ENCODE data around the gene BLVRB. TPM values are rescaled to one million over a fixed set of nuclear protein-coding genes. Genes with fewer than 3 reads are reported as not detected.
"Not testable (repeated sequence)": the region's sequence is repeated elsewhere in the genome, so short reads cannot be mapped to it uniquely, and the experiment has no call there.

Gene BLVRB
- total RNA-seq, 1 experiment from 2014 or later = 204 TPM

DNA sequence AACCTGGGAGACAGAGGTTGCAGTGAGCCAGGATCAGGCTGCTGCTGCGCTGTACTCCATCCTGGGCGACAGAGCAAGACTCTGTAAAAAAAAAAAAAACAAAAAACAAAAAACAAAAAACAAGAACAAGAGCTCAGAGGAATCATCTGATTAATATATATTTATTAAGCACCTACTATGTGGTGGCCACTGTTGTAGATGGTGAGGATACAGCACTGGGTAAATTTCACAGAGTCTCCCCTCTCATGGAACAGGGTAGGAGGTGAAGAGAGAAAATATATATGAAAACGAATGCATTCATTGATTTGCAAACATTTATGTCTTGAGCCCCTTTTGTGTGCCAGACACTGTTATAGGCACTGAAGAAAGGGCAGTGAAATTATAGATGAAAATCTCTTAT is 33.8 kb downstream of the BLVRB start:
- H3K27ac ChIP-seq = peak overlapping the region; percentile 89; the same call in 1 of the 2 replicates
- H4K20me1 ChIP-seq (ENCODE audit: insufficient read depth) = no peaks in the 10 kb centered on the region
- ChIA-PET POLR2A (ENCODE audit: unreplicated experiment) (no interaction called here), CTCF (interaction anchor here (0.6 kb wide), 1 partner anchor 11 kb away, joined by 4 read pairs; no protein-coding TSS in a partner anchor)
- no peak overlapping the region for H2AFZ ChIP-seq
- H3K9me2 ChIP-seq (ENCODE audit: insufficient read depth) = no peaks in the 10 kb centered on the region
- H3F3A ChIP-seq (ENCODE audit: insufficient read depth, low read depth) = peaks cover 39% of the 10 kb centered on the region
- no peak for TF ChIP-seq EZH2 (IDR thresholded peaks at IDR 0.05; ENCODE audit: low read depth)
- TF ChIP-seq, protein P1, sequence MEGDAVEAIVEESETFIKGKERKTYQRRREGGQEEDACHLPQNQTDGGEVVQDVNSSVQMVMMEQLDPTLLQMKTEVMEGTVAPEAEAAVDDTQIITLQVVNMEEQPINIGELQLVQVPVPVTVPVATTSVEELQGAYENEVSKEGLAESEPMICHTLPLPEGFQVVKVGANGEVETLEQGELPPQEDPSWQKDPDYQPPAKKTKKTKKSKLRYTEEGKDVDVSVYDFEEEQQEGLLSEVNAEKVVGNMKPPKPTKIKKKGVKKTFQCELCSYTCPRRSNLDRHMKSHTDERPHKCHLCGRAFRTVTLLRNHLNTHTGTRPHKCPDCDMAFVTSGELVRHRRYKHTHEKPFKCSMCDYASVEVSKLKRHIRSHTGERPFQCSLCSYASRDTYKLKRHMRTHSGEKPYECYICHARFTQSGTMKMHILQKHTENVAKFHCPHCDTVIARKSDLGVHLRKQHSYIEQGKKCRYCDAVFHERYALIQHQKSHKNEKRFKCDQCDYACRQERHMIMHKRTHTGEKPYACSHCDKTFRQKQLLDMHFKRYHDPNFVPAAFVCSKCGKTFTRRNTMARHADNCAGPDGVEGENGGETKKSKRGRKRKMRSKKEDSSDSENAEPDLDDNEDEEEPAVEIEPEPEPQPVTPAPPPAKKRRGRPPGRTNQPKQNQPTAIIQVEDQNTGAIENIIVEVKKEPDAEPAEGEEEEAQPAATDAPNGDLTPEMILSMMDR (conservative IDR thresholded peaks at IDR 0.05) = no peak
- H3K4me1 ChIP-seq (replicated peaks; ENCODE audit: insufficient read depth) = peaks cover 29% of the 10 kb centered on the region
- no peaks in the 10 kb centered on the region for H3K27me3 ChIP-seq (ENCODE audit: insufficient read depth, low read depth)
- no peak overlapping the region for H3K4me2 ChIP-seq
- H3K9me3 ChIP-seq (ENCODE audit: insufficient read depth, low read depth) = no peaks in the 10 kb centered on the region
- no peak for DNase-seq
- intact Hi-C loops (cut with micrococcal nuclease; ENCODE audit: unreplicated experiment) = no loop called here
- no peak overlapping the region for H3K4me3 ChIP-seq
- no TSS peak for BruUV-seq (replicated peaks)
- H3K36me3 ChIP-seq (ENCODE audit: low read depth) = no peaks in the 10 kb centered on the region
- H3K79me2 ChIP-seq (ENCODE audit: low read depth) = 0 out of 2 replicates have a peak, but pooled peaks cover 6% of the 10 kb centered on the region

DNA sequence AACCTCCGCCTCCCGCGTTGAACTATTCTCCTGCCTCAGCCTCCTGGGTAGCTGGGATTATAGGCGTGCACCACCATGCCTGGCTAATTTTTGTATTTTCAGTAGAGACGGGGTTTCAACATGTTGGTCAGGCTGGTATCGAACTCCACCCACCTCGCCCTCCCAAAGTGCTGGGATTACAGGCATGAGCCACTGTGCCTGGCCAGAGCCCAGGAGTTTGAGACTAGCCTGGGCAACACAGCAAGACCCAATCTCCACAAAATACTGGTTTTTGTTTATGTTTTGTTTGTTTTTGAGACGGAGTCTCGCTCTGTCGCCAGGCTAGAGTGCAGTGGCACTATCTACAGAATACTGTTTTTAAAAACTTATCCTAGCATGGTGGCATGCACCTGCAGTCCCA is 35.3 kb downstream of the BLVRB start:
- POLR2A ChIA-PET (ENCODE audit: unreplicated experiment); BruUV-seq (replicated peaks); H4K20me1 ChIP-seq (ENCODE audit: insufficient read depth); H3K4me3 ChIP-seq; H3K4me2 ChIP-seq; H3K27me3 ChIP-seq (ENCODE audit: insufficient read depth, low read depth); H3K79me2 ChIP-seq (ENCODE audit: low read depth); DNase-seq; H3K36me3 ChIP-seq (ENCODE audit: low read depth); intact Hi-C loops (cut with micrococcal nuclease; ENCODE audit: unreplicated experiment); H2AFZ ChIP-seq; H3K9me2 ChIP-seq (ENCODE audit: insufficient read depth); H3K9me3 ChIP-seq (ENCODE audit: insufficient read depth, low read depth); H3K27ac ChIP-seq: not testable (repeated sequence)
- CTCF ChIA-PET = interaction anchor here (0.6 kb wide), 2 partner anchors 13 to 27 kb away, joined by 3 to 4 read pairs; no protein-coding TSS in a partner anchor
- Histone ChIP-seq H3K4me1 (replicated peaks; ENCODE audit: insufficient read depth) (peaks cover 29% of the 10 kb centered on the region), H3F3A (ENCODE audit: insufficient read depth, low read depth) (peaks cover 35% of the 10 kb centered on the region)

DNA sequence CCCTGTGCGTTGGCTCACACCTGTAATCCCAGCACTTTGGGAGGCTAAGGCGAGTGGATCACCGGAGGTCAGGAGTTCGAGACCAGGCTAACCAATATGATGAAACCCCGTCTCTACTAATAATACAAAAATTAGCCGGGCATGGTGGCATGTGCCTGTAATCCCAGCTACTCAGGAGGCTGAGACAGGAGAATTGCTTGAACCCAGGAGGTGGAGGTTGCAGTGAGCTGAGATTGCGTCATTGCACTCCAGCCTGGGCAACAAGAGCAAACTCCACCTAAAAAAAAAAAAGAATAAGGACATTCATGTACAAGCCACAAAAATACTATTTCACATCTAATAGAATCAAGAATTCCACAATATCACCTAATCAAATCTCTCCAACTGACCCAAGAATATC is 37.3 kb downstream of the BLVRB start:
- POLR2A ChIA-PET (ENCODE audit: unreplicated experiment); BruUV-seq (replicated peaks); CTCF ChIA-PET: not testable (repeated sequence)

DNA sequence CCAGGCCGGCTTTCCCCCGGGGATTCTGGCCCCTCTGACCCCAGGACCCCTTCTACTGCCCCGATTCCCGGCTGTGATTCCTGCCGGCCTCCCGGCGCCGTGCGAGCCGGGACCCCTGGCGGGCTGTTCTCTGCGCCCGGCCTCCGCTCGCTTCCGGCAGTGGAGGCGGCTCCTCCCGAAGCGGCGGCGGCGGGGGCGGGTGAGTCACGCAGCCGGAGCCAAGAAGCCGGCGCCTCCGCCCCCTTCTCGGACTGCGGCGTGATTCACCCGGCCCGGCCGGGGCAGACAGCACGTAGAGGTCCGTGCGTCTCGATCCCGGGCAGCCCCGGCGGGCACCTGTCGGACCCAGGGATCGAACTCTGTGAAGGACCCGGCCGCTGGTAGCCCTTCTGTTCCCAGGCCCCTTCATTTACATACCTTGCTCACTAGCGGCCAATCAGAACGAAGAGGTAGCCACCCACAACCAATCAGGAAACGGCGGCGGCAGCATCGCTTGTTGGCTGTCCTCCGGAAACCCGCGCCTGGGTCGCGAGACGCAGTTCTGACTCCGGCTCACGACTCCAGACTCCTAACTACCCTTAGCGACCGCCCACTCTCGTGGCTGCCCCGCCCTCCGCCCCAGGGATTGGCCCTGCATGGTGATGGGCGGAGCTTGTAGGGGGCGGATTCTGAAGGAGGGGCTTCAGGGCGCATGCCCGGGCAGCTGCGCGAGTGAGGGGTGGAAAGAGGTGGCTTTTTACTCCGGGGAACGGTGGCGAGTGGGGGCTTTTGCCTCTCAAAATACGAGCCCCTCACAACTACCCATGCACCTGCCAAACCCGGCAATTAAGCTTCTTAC is 39.9 kb downstream of the BLVRB start, which contains the start of gene SERTAD1:
SERTAD1 (minus strand) TSS at position 543 of the 838 bp plus-strand sequence. CDS start 2,446 bp downstream, outside the sequence.
- peak within 1 kb of the TSS; percentile 98 for H3K4me2 ChIP-seq
- H3K27ac ChIP-seq = peak within 1 kb of the TSS; percentile 92
- peak; percentile 96 to 99 for DNase-seq
- H3K36me3 ChIP-seq (ENCODE audit: low read depth) = no peaks in the 10 kb centered on the region
- peak within 1 kb of the TSS; percentile 97 for H2AFZ ChIP-seq
- ChIA-PET CTCF (interaction anchor here (1.0 kb wide), 1 partner anchor 120 kb away, joined by 3 read pairs; no protein-coding TSS in a partner anchor), POLR2A (ENCODE audit: unreplicated experiment) (interaction anchor here (0.5 to 0.8 kb wide), 14 partner anchors 11 to 1373 kb away, joined by 3 to 12 read pairs (median 6); partner anchors contain the start of genes ACTMAP and BLVRB)
- TF ChIP-seq EZH2 (IDR thresholded peaks at IDR 0.05; ENCODE audit: low read depth) = no peak
- TF ChIP-seq, protein P1 (conservative IDR thresholded peaks at IDR 0.05) = peak; percentile 81
- no peaks in the 10 kb centered on the region for H3K9me3 ChIP-seq (ENCODE audit: insufficient read depth, low read depth)
- peaks cover 5% of the 10 kb centered on the region; the same call in 1 of the 2 replicates for H3F3A ChIP-seq (ENCODE audit: insufficient read depth, low read depth)
- no TSS peak for BruUV-seq (replicated peaks)
- intact Hi-C loops (cut with micrococcal nuclease; ENCODE audit: unreplicated experiment) = loop anchor here (1.0 to 10.0 kb wide), 4 partner anchors 18 to 292 kb away; partner anchors contain the start of genes COQ8B and ITPKC
- no peaks in the 10 kb centered on the region for H4K20me1 ChIP-seq (ENCODE audit: insufficient read depth)
- peaks cover 12% of the 10 kb centered on the region for H3K4me1 ChIP-seq (replicated peaks; ENCODE audit: insufficient read depth)
- H3K9me2 ChIP-seq (ENCODE audit: insufficient read depth) = no peaks in the 10 kb centered on the region
- H3K4me3 ChIP-seq = peak within 1 kb of the TSS; percentile 87
- peaks cover 28% of the 10 kb centered on the region for H3K79me2 ChIP-seq (ENCODE audit: low read depth)
- H3K27me3 ChIP-seq (ENCODE audit: insufficient read depth, low read depth) = no peaks in the 10 kb centered on the region

More for the DNA sequence above, 37.3 kb downstream of the BLVRB start:
- not testable (repeated sequence) for H4K20me1 ChIP-seq (ENCODE audit: insufficient read depth); H3K4me2 ChIP-seq; H3K27me3 ChIP-seq (ENCODE audit: insufficient read depth, low read depth); H3K4me3 ChIP-seq; H3K9me3 ChIP-seq (ENCODE audit: insufficient read depth, low read depth); H3K36me3 ChIP-seq (ENCODE audit: low read depth); H2AFZ ChIP-seq; DNase-seq; H3K27ac ChIP-seq; H3K9me2 ChIP-seq (ENCODE audit: insufficient read depth)
- intact Hi-C loops (cut with micrococcal nuclease; ENCODE audit: unreplicated experiment) = loop anchor here (5.0 to 10.0 kb wide), 3 partner anchors 97 to 289 kb away; partner anchors contain the start of genes COQ8B and ITPKC
- Histone ChIP-seq H3K79me2 (ENCODE audit: low read depth) (peaks cover 24% of the 10 kb centered on the region), H3F3A (ENCODE audit: insufficient read depth, low read depth) (peaks cover 18% of the 10 kb centered on the region), H3K4me1 (replicated peaks; ENCODE audit: insufficient read depth) (peaks cover 15% of the 10 kb centered on the region)

Data from PC-9 (cell line).